Stomach (tissue), 4 donors: Measurements from ENCODE around the gene PDX1.

Experiments used
- CTCF ChIP-seq, 7 experiments: fragments of 450-650 bp in 4 of 7; fragments of 200-600 bp in 3 of 7; sonication (generic) in 3 of 7; IDR thresholded peaks; one replicate each; pipeline ENCODE4 v1.5.1; 2016 to 2019; ENCODE audit warnings: antibody characterized with exemption in 7 of 7, control low read depth in 2 of 7, mild to moderate bottlenecking in 1 of 7
- EP300 ChIP-seq: sonication (generic); formaldehyde crosslinking; IDR thresholded peaks from one replicate; pipeline ENCODE4 v1.6.1; 2017; ENCODE audit warnings: antibody characterized with exemption
- POLR2A ChIP-seq, 4 donors: fragments of 450-650 bp; IDR thresholded peaks; one replicate each; pipeline ENCODE4 v1.6.1; 2016; ENCODE audit warnings: antibody characterized with exemption in 4 of 4, control low read depth in 2 of 4, mild to moderate bottlenecking in 1 of 4, moderate library complexity in 1 of 4
- POLR2AphosphoS5 ChIP-seq, 3 donors: sonication (generic); formaldehyde crosslinking; IDR thresholded peaks; one replicate each; pipeline ENCODE4 v1.6.1; 2016; ENCODE audit warnings: antibody characterized with exemption in 3 of 3

- TF ChIP-seq CTCF (IDR thresholded peaks at IDR 0.05) (no peak), EP300 (no peak), POLR2AphosphoS5 (IDR thresholded peaks at IDR 0.05) (no peak), POLR2A (IDR thresholded peaks at IDR 0.05) (no peak)
Observed at GRCh38 chr13:27954406-27954851, 34.6 kb downstream of the PDX1 start.
